Measurements from ENCODE around the gene TFPI.

DNA sequence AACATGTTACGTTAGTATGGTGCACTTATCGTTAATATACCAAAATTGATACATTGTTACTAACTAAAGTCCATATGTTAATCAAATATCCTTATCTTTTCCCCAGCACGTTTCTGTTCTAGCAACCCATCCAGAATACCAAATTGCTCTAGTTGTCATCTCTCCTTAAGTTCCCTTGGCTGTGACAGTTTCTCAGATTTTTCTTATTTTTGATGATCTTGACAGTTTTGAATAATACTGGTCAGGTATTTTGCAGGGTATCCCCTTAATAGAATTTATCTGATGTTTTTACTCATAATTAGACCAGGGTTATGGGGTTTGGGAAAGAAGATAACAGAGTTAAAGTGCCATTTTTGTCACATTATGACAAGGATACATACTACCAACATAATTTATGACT is 47.8 kb downstream of the TFPI start:
- TF ChIP-seq CTCF (conservative IDR thresholded peaks at IDR 0.05 in 1 of 2, IDR thresholded peaks at IDR 0.05 in 1 of 2; ENCODE audit: extremely low read depth in 1 of 2, insufficient read depth in 1 of 2, low read depth in 1 of 2, low read length in 2 of 2) (no peak), EZH2 (IDR thresholded peaks at IDR 0.05; ENCODE audit: borderline replicate concordance, low read length) (no peak)

Data from mammary epithelial cell (primary cell).